HK-2 (cell line): ENCODE data around the gene KCTD5.
A peak's percentile ranks its signal among the peaks of the same experiment; 100 is the strongest.
"Not testable (repeated sequence)": the region's sequence is repeated elsewhere in the genome, so short reads cannot be mapped to it uniquely, and the experiment has no call there.

Source experiments
- DNase-seq: peaks from one replicate; pipeline ENCODE4 v3.0.0-alpha.2; 2018; ENCODE audit not compliant: unreplicated experiment

KCTD5 gene

GRCh38 chr16:2710021-2710710 lies 27.8 kb downstream of the KCTD5 start:
- DNase-seq: no peak

- DNase-seq: no peak
Observed at GRCh38 chr16:2710711-2711231, 28.4 kb downstream of the KCTD5 start.

- no peak for DNase-seq
Observed at GRCh38 chr16:2711370-2712062, 29.2 kb downstream of the KCTD5 start.

- DNase-seq: no peak
Observed at GRCh38 chr16:2712063-2712441, 29.7 kb downstream of the KCTD5 start.

GRCh38 chr16:2712546-2712945 lies 30.2 kb downstream of the KCTD5 start:
- DNase-seq: no peak

- DNase-seq: no peak
Observed at GRCh38 chr16:2713523-2713922, 31.2 kb downstream of the KCTD5 start.

- no peak for DNase-seq
Observed at GRCh38 chr16:2713985-2714774, 31.9 kb downstream of the KCTD5 start.

- DNase-seq: no peak
Observed at GRCh38 chr16:2715064-2715463, 32.7 kb downstream of the KCTD5 start.

GRCh38 chr16:2715519-2715918 lies 33.2 kb downstream of the KCTD5 start:
- no peak for DNase-seq

- no peak for DNase-seq
Observed at GRCh38 chr16:2715966-2716885, 33.9 kb downstream of the KCTD5 start.

GRCh38 chr16:2716948-2717347 lies 34.6 kb downstream of the KCTD5 start:
- DNase-seq: no peak

GRCh38 chr16:2717383-2718263 lies 35.3 kb downstream of the KCTD5 start:
- DNase-seq: no peak

- no peak for DNase-seq
Observed at GRCh38 chr16:2719328-2720063, 37.2 kb downstream of the KCTD5 start.

- DNase-seq: no peak
Observed at GRCh38 chr16:2720064-2720457, 37.7 kb downstream of the KCTD5 start, which contains the start of gene PRSS27. Gene PRSS27 (minus strand): TSS chr16:2720224. CDS start chr16:2720160, 64 bp downstream.

GRCh38 chr16:2720719-2721633 lies 38.7 kb downstream of the KCTD5 start:
- DNase-seq: peak; percentile 76

- DNase-seq: not testable (repeated sequence)
Observed at GRCh38 chr16:2721634-2722173, 39.4 kb downstream of the KCTD5 start.

GRCh38 chr16:2724088-2724676 lies 41.9 kb downstream of the KCTD5 start:
- no peak for DNase-seq

- DNase-seq: no peak
Observed at GRCh38 chr16:2724816-2725348, 42.6 kb downstream of the KCTD5 start.
